Progenitor cell of endocrine pancreas (in vitro differentiated cells): ENCODE measurements around the gene SPAG5. TPM values are rescaled to one million over a fixed set of nuclear protein-coding genes. Genes with fewer than 3 reads are reported as not detected.

Experiments
- DNase-seq: peaks from one replicate; pipeline ENCODE4 v3.0.0; 2021; ENCODE audit warnings: low spot score; ENCODE audit not compliant: unreplicated experiment
- H3K27ac Mint-ChIP-seq: 2 replicates; pipeline ENCODE4 v1.8.0; 2021; ENCODE audit warnings: mild to moderate bottlenecking, moderate library complexity, mixed read lengths
- H3K27me3 Mint-ChIP-seq: 2 replicates; pipeline ENCODE4 v1.8.0; 2021; ENCODE audit warnings: mixed read lengths
- H3K36me3 Mint-ChIP-seq: 2 replicates; pipeline ENCODE4 v1.8.0; 2022; ENCODE audit warnings: mixed read lengths; ENCODE audit not compliant: insufficient read depth
- H3K4me1 Mint-ChIP-seq: 2 replicates; pipeline ENCODE4 v1.8.0; 2021; ENCODE audit warnings: low read depth, mixed read lengths
- H3K4me3 Mint-ChIP-seq: 2 replicates; pipeline ENCODE4 v1.8.0; 2021; ENCODE audit warnings: low read depth, mild to moderate bottlenecking, moderate library complexity, mixed read lengths
- H3K9me3 Mint-ChIP-seq: 2 replicates; pipeline ENCODE4 v1.8.0; 2021; ENCODE audit warnings: low read depth, mixed read lengths
- total RNA-seq: library from RNA; stranded (reverse); gene quantifications from 2 replicates; pipeline ENCODE4 v1.2.1, GENCODE V29; 2021
- TF ChIP-seq, protein P1 (sequence below): fragments of 200-600 bp; sonication (generic); IDR thresholded peaks from one replicate; pipeline ENCODE4 v1.5.0; 2021; ENCODE audit warnings: antibody characterized with exemption, mild to moderate bottlenecking; ENCODE audit not compliant: unreplicated experiment

SPAG5 gene
- total RNA-seq, 1 donor from 2014 or later = 69.4 TPM

DNA sequence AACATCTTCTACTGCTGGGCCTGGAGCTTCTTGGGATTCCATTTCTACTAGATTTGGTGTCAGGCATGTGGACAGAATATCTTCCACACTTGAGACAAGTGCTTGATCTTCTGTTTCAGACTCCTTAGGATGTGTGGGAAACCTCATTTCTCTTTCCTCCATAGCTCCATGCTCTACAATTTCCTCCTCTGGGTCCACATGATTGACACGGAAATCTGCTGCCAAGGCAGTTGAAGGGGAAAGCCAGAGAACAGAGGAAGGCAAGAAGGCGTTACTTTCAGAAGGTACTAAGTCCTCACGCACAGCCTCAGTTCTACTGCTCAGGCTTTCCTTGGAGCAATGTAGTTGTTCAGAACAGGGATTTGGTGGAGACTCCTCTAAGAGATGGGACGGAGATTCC lies 6.6 kb downstream of the SPAG5 start:
- H3K27ac Mint-ChIP-seq = no peak overlapping the region
- H3K9me3 Mint-ChIP-seq = no peaks in the 10 kb centered on the region
- DNase-seq = no peak
- H3K36me3 Mint-ChIP-seq = peaks cover 8% of the 10 kb centered on the region
- H3K4me3 Mint-ChIP-seq = no peak overlapping the region
- TF ChIP-seq, protein P1, sequence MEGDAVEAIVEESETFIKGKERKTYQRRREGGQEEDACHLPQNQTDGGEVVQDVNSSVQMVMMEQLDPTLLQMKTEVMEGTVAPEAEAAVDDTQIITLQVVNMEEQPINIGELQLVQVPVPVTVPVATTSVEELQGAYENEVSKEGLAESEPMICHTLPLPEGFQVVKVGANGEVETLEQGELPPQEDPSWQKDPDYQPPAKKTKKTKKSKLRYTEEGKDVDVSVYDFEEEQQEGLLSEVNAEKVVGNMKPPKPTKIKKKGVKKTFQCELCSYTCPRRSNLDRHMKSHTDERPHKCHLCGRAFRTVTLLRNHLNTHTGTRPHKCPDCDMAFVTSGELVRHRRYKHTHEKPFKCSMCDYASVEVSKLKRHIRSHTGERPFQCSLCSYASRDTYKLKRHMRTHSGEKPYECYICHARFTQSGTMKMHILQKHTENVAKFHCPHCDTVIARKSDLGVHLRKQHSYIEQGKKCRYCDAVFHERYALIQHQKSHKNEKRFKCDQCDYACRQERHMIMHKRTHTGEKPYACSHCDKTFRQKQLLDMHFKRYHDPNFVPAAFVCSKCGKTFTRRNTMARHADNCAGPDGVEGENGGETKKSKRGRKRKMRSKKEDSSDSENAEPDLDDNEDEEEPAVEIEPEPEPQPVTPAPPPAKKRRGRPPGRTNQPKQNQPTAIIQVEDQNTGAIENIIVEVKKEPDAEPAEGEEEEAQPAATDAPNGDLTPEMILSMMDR = no peak
- H3K27me3 Mint-ChIP-seq = no peaks in the 10 kb centered on the region
- H3K4me1 Mint-ChIP-seq = no peaks in the 10 kb centered on the region

DNA sequence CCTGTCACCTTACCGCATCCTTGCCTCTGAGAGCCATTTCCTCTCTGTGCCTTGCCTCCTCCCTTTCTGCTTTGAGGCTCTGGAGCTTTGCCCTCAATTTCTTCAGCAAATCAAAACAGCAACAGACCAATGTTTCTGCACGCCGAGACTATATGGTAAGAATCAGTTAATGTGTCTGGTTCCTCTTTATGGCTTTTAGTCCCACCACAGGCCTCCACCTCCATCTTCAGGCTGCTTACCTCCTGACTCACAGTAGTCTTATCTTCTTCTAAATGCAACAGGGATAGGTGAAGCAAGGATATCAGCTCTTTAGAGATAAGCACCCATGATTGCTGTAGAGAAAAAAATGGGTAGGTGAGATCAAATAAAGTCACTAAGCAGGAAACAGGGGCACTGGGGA lies 13.0 kb downstream of the SPAG5 start:
- no peaks in the 10 kb centered on the region for H3K27me3 Mint-ChIP-seq
- TF ChIP-seq, protein P1 = no peak
- no peak overlapping the region for H3K4me3 Mint-ChIP-seq
- no peak for DNase-seq
- H3K9me3 Mint-ChIP-seq = no peaks in the 10 kb centered on the region
- H3K4me1 Mint-ChIP-seq = no peaks in the 10 kb centered on the region
- no peak overlapping the region for H3K27ac Mint-ChIP-seq
- H3K36me3 Mint-ChIP-seq = peaks cover 13% of the 10 kb centered on the region

DNA sequence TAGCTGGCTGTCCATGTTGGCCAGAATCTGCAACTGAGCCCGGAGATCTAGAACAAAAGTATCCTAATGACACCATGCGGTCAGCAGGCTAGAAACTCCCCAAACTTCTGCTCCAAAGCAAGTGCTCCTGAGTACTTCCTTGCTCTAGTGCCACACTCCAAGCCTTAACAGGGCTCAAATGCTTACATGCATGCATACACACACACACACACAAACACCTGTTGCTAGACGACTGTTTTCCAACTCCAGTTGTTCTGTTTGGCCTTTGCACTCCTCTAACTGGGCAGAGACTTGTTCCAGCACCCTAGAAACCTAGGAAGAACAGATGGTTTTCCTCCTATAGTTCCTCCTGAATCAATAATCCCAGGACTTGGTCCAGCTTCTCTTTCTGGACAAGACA lies 14.4 kb downstream of the SPAG5 start:
- H3K4me3 Mint-ChIP-seq = no peak overlapping the region
- DNase-seq = no peak
- TF ChIP-seq, protein P1 = no peak
- no peaks in the 10 kb centered on the region for H3K9me3 Mint-ChIP-seq
- peaks cover 18% of the 10 kb centered on the region for H3K36me3 Mint-ChIP-seq
- no peak overlapping the region for H3K27ac Mint-ChIP-seq
- no peaks in the 10 kb centered on the region for H3K4me1 Mint-ChIP-seq
- H3K27me3 Mint-ChIP-seq = no peaks in the 10 kb centered on the region

DNA sequence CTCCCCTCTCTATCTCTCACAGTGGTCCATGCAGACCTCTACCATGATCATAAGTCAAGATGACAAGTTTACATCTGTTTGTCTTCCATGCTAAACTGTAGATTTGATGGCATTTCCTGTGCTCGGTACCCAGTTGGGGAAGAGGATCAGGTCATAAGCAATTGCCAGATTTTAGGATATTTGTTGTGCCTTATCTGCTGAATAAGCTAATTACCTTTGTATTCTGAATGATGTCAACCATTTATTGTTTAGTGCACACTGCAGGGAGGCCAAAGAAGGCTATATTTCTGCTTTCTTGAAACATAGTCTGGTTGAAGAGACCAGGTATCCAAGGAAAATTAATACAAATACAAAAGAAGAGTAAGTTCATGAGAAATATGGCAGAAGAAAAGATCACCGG lies 16.3 kb downstream of the SPAG5 start:
- Mint-ChIP-seq H3K9me3 (no peaks in the 10 kb centered on the region), H3K27me3 (no peaks in the 10 kb centered on the region), H3K27ac (no peak overlapping the region), H3K36me3 (peaks cover 15% of the 10 kb centered on the region), H3K4me3 (no peak overlapping the region), H3K4me1 (no peaks in the 10 kb centered on the region)
- DNase-seq = no peak
- TF ChIP-seq, protein P1 = no peak

DNA sequence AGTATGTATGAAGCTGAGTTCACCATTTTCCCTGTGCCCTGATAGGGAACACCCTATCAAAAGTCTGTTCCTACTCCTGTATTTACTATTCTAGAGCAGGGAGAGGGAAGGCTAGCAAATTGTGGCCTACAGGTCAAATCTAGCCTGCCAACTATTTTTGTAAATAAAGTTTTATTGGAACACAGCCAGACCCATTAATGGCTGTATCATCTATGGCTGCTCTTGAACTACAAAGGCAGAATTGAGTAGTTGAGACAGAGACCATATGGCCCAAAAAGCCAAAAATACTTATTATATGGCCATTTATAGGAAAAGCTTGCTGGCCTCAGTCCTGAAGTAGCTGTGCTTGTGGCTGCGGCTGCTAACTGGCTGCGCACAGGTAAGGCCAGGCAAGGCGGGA lies 17.9 kb downstream of the SPAG5 start:
- H3K27me3 Mint-ChIP-seq = peaks cover 4% of the 10 kb centered on the region
- H3K4me3 Mint-ChIP-seq = no peak overlapping the region
- TF ChIP-seq, protein P1 = no peak
- peaks cover 16% of the 10 kb centered on the region for H3K36me3 Mint-ChIP-seq
- peaks cover 4% of the 10 kb centered on the region for H3K4me1 Mint-ChIP-seq
- DNase-seq = no peak
- H3K9me3 Mint-ChIP-seq = no peaks in the 10 kb centered on the region
- H3K27ac Mint-ChIP-seq = no peak overlapping the region
